ENCODE results near the gene CMSS1.

CMSS1 gene

GRCh38 chr3:99915906-99916432 is 98.3 kb downstream of the CMSS1 start:
- no peak overlapping the region for H3K4me2 ChIP-seq (ENCODE audit: low read length)

DNA sequence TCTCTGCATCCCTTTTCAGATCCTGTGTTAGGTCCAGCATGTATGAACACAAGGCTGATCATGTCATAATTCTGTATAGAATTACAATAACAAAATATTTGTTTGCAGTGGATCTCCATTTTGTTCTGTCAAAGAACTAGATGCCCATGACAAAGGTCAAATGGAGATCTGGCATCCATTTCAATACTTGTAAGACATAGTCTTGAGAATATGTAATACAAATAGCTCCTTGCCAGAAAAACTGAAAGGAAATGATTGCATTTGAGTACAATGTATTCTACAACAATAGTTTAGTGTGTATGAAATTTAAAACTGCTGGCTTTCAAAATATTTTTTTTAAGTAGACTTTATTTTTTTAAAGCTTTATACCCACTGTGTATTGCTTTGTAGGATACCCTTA is 101.1 kb downstream of the CMSS1 start:
- no peaks in the 10 kb centered on the region for H3F3A ChIP-seq (ENCODE audit: insufficient read depth, low read length)
- H3K9ac ChIP-seq (ENCODE audit: low read length): no peak overlapping the region
- no peak overlapping the region for H3K27ac ChIP-seq (ENCODE audit: low read depth, low read length, poor library complexity, severe bottlenecking)

More at GRCh38 chr3:99915906-99916432, 98.3 kb downstream of the CMSS1 start:
- no peak overlapping the region for H3K4me3 ChIP-seq (ENCODE audit: low read depth, low read length, poor library complexity, severe bottlenecking)
- no peaks in the 10 kb centered on the region for H3F3A ChIP-seq (ENCODE audit: insufficient read depth, low read length)
- H3K36me3 ChIP-seq (ENCODE audit: insufficient read depth, low read length): no peaks in the 10 kb centered on the region
- H3K79me2 ChIP-seq (ENCODE audit: insufficient read depth, low read length): no peaks in the 10 kb centered on the region
- H3K27me3 ChIP-seq (ENCODE audit: insufficient read depth, low read length): no peaks in the 10 kb centered on the region
- H3K27ac ChIP-seq (ENCODE audit: low read depth, low read length, poor library complexity, severe bottlenecking): no peak overlapping the region
- no peaks in the 10 kb centered on the region for H4K20me1 ChIP-seq (ENCODE audit: insufficient read depth, low read length)
- no peak overlapping the region for H2AFZ ChIP-seq (ENCODE audit: low read length)
- TF ChIP-seq EZH2 (IDR thresholded peaks at IDR 0.05; ENCODE audit: borderline replicate concordance, low read length) (no peak), CTCF (IDR thresholded peaks at IDR 0.05; ENCODE audit: low read length) (no peak)
- no peaks in the 10 kb centered on the region for H3K9me3 ChIP-seq (ENCODE audit: low read length)
- no peaks in the 10 kb centered on the region for H3K9me2 ChIP-seq (ENCODE audit: low read depth, low read length)
- peaks cover 3% of the 10 kb centered on the region for H3K4me1 ChIP-seq (ENCODE audit: insufficient read depth, low read length, severe bottlenecking)
- H3K9ac ChIP-seq (ENCODE audit: low read length): no peak overlapping the region

DNA sequence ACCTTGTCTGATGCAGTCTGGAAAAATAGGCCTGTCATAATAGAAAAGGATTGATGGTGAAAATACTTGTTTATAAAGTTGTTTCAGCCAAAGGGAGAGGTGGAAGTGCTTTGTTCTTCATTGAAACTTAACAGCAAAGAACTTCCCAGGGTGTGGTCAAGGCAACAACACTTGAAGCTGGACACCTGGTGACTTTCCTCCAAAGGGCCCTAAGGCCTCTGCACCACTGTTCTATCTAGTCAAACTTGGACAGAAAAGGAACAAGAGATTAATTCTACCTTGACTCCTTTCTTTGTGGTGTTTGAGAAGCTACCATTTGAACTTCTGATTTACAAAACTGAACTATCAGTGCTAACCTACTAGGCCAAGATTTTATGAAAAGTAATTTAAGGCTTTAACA is 102.0 kb downstream of the CMSS1 start:
- no peaks in the 10 kb centered on the region for H3K79me2 ChIP-seq (ENCODE audit: insufficient read depth, low read length)
- no peak overlapping the region for H2AFZ ChIP-seq (ENCODE audit: low read length)
- H3F3A ChIP-seq (ENCODE audit: insufficient read depth, low read length): no peaks in the 10 kb centered on the region
- H3K27ac ChIP-seq (ENCODE audit: low read depth, low read length, poor library complexity, severe bottlenecking): no peak overlapping the region
- H3K4me3 ChIP-seq (ENCODE audit: low read depth, low read length, poor library complexity, severe bottlenecking): no peak overlapping the region
- H3K4me1 ChIP-seq (ENCODE audit: insufficient read depth, low read length, severe bottlenecking): peaks cover 7% of the 10 kb centered on the region
- no peak for TF ChIP-seq CTCF (IDR thresholded peaks at IDR 0.05; ENCODE audit: low read length)
- TF ChIP-seq EZH2 (IDR thresholded peaks at IDR 0.05; ENCODE audit: borderline replicate concordance, low read length): no peak
- no peaks in the 10 kb centered on the region for H3K36me3 ChIP-seq (ENCODE audit: insufficient read depth, low read length)
- no peaks in the 10 kb centered on the region for H3K9me2 ChIP-seq (ENCODE audit: low read depth, low read length)
- no peaks in the 10 kb centered on the region for H4K20me1 ChIP-seq (ENCODE audit: insufficient read depth, low read length)
- no peak overlapping the region for H3K9ac ChIP-seq (ENCODE audit: low read length)
- no peaks in the 10 kb centered on the region for H3K9me3 ChIP-seq (ENCODE audit: low read length)
- no peak overlapping the region for H3K4me2 ChIP-seq (ENCODE audit: low read length)
- no peaks in the 10 kb centered on the region for H3K27me3 ChIP-seq (ENCODE audit: insufficient read depth, low read length)

More for the DNA sequence above, 101.1 kb downstream of the CMSS1 start:
- Histone ChIP-seq H3K4me3 (ENCODE audit: low read depth, low read length, poor library complexity, severe bottlenecking) (no peak overlapping the region), H3K27me3 (ENCODE audit: insufficient read depth, low read length) (no peaks in the 10 kb centered on the region), H3K4me2 (ENCODE audit: low read length) (no peak overlapping the region), H3K9me3 (ENCODE audit: low read length) (no peaks in the 10 kb centered on the region), H3K36me3 (ENCODE audit: insufficient read depth, low read length) (no peaks in the 10 kb centered on the region), H3K9me2 (ENCODE audit: low read depth, low read length) (no peaks in the 10 kb centered on the region), H3K79me2 (ENCODE audit: insufficient read depth, low read length) (no peaks in the 10 kb centered on the region), H2AFZ (ENCODE audit: low read length) (no peak overlapping the region), H4K20me1 (ENCODE audit: insufficient read depth, low read length) (no peaks in the 10 kb centered on the region), H3K4me1 (ENCODE audit: insufficient read depth, low read length, severe bottlenecking) (peaks cover 7% of the 10 kb centered on the region)
- TF ChIP-seq CTCF (IDR thresholded peaks at IDR 0.05; ENCODE audit: low read length): no peak
- TF ChIP-seq EZH2 (IDR thresholded peaks at IDR 0.05; ENCODE audit: borderline replicate concordance, low read length): no peak

Data from OCI-LY1 (cell line).